Measurements from ENCODE around the gene HYI. TPM values are rescaled to one million over a fixed set of nuclear protein-coding genes. Genes with fewer than 3 reads are reported as not detected.

The HYI gene
- total and polyA plus RNA-seq, 2 donors (not counting 1 experiment from before 2014, with no cell fraction given) = 26.3 to 36.5 TPM

DNA sequence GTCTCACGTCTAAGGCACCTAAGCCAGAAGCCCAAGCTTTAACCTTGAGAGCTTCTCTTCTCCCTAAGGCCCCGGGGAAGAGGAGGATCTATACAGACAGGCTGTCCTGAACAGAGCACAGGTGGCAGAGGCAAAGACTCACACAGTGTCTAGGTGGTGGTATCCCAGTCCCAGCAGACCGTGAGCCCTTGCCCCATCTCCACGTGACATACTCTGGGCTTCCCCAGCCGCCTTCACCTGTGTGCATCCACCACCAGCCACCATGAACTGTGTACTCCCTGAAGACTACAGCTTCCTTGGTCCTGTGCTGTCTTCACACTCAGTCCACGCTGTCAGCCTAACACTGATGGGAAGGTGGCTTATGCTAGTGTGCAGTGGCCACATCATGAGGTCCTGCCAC, 32.3 kb downstream of the HYI start:
- no peak overlapping the region for H2AFZ ChIP-seq (ENCODE audit: low read length)
- H3K9ac ChIP-seq (ENCODE audit: insufficient read depth, low read length) = no peak overlapping the region
- no peak overlapping the region for H3K4me2 ChIP-seq (ENCODE audit: extremely low read depth, insufficient read depth, low read length)
- no peaks in the 10 kb centered on the region for H3K79me2 ChIP-seq (ENCODE audit: control insufficient read depth, insufficient read depth, low read length)
- peaks cover 42% of the 10 kb centered on the region for H3K36me3 ChIP-seq (ENCODE audit: control insufficient read depth, insufficient read depth, low read length)
- no peaks in the 10 kb centered on the region for H3K9me3 ChIP-seq (ENCODE audit: control insufficient read depth, insufficient read depth, low read depth, low read length)
- TF ChIP-seq, protein P1, sequence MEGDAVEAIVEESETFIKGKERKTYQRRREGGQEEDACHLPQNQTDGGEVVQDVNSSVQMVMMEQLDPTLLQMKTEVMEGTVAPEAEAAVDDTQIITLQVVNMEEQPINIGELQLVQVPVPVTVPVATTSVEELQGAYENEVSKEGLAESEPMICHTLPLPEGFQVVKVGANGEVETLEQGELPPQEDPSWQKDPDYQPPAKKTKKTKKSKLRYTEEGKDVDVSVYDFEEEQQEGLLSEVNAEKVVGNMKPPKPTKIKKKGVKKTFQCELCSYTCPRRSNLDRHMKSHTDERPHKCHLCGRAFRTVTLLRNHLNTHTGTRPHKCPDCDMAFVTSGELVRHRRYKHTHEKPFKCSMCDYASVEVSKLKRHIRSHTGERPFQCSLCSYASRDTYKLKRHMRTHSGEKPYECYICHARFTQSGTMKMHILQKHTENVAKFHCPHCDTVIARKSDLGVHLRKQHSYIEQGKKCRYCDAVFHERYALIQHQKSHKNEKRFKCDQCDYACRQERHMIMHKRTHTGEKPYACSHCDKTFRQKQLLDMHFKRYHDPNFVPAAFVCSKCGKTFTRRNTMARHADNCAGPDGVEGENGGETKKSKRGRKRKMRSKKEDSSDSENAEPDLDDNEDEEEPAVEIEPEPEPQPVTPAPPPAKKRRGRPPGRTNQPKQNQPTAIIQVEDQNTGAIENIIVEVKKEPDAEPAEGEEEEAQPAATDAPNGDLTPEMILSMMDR (conservative IDR thresholded peaks at IDR 0.05 in 1 of 2, IDR thresholded peaks at IDR 0.05 in 1 of 2; ENCODE audit: low read depth in 1 of 2, low read length in 2 of 2) = no peak
- no peak for TF ChIP-seq EZH2 (IDR thresholded peaks at IDR 0.05; ENCODE audit: low read length, missing control alignments)
- no peak overlapping the region for H3K27ac ChIP-seq (ENCODE audit: insufficient read depth, low read length)
- H3K4me3 ChIP-seq (replicated peaks in 1 of 4; ENCODE audit: control extremely low read depth in 1 of 4, insufficient read depth in 1 of 4, low read depth in 3 of 4, low read length in 4 of 4) = no peak overlapping the region
- no peaks in the 10 kb centered on the region for H4K20me1 ChIP-seq (ENCODE audit: control insufficient read depth, extremely low read depth, insufficient read depth, low read length)
- DNase-seq (ENCODE audit: low read depth in 2 of 2) = no peak
- no peaks in the 10 kb centered on the region for H3K27me3 ChIP-seq (ENCODE audit: control insufficient read depth, insufficient read depth, low read length)
- no peaks in the 10 kb centered on the region for H3K4me1 ChIP-seq (ENCODE audit: control insufficient read depth, extremely low read depth, insufficient read depth, low read length)

DNA sequence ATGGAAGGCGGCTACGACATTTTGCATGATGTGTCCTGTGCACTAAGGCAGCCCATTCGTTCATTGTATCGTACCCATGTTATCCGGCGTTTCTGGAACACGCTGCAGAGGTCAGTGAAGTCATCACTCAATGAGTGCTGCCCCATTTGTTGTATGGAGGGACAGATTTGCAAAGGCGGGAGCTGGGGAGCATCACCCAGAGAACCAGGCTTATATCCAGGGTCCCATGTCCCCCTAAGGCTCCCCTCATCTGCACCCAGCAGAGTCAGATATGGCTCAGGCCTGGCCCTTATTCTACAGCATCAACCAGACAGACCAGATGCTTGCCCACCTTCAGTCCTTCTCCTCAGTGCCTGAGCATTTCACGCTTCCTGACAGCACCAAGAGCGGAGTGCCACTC, 32.9 kb downstream of the HYI start:
- no peak overlapping the region for H3K4me2 ChIP-seq (ENCODE audit: extremely low read depth, insufficient read depth, low read length)
- no peaks in the 10 kb centered on the region for H3K79me2 ChIP-seq (ENCODE audit: control insufficient read depth, insufficient read depth, low read length)
- peaks cover 37% of the 10 kb centered on the region for H3K36me3 ChIP-seq (ENCODE audit: control insufficient read depth, insufficient read depth, low read length)
- no peak overlapping the region for H2AFZ ChIP-seq (ENCODE audit: low read length)
- H3K4me1 ChIP-seq (ENCODE audit: control insufficient read depth, extremely low read depth, insufficient read depth, low read length) = no peaks in the 10 kb centered on the region
- no peak for TF ChIP-seq EZH2 (IDR thresholded peaks at IDR 0.05; ENCODE audit: low read length, missing control alignments)
- TF ChIP-seq, protein P1 (conservative IDR thresholded peaks at IDR 0.05 in 1 of 2, IDR thresholded peaks at IDR 0.05 in 1 of 2; ENCODE audit: low read depth in 1 of 2, low read length in 2 of 2) = no peak
- no peaks in the 10 kb centered on the region for H4K20me1 ChIP-seq (ENCODE audit: control insufficient read depth, extremely low read depth, insufficient read depth, low read length)
- no peaks in the 10 kb centered on the region for H3K27me3 ChIP-seq (ENCODE audit: control insufficient read depth, insufficient read depth, low read length)
- H3K4me3 ChIP-seq (replicated peaks in 1 of 4; ENCODE audit: control extremely low read depth in 1 of 4, insufficient read depth in 1 of 4, low read depth in 3 of 4, low read length in 4 of 4) = no peak overlapping the region
- no peaks in the 10 kb centered on the region for H3K9me3 ChIP-seq (ENCODE audit: control insufficient read depth, insufficient read depth, low read depth, low read length)
- H3K9ac ChIP-seq (ENCODE audit: insufficient read depth, low read length) = no peak overlapping the region
- H3K27ac ChIP-seq (ENCODE audit: insufficient read depth, low read length) = no peak overlapping the region
- DNase-seq (ENCODE audit: low read depth in 2 of 2) = no peak

DNA sequence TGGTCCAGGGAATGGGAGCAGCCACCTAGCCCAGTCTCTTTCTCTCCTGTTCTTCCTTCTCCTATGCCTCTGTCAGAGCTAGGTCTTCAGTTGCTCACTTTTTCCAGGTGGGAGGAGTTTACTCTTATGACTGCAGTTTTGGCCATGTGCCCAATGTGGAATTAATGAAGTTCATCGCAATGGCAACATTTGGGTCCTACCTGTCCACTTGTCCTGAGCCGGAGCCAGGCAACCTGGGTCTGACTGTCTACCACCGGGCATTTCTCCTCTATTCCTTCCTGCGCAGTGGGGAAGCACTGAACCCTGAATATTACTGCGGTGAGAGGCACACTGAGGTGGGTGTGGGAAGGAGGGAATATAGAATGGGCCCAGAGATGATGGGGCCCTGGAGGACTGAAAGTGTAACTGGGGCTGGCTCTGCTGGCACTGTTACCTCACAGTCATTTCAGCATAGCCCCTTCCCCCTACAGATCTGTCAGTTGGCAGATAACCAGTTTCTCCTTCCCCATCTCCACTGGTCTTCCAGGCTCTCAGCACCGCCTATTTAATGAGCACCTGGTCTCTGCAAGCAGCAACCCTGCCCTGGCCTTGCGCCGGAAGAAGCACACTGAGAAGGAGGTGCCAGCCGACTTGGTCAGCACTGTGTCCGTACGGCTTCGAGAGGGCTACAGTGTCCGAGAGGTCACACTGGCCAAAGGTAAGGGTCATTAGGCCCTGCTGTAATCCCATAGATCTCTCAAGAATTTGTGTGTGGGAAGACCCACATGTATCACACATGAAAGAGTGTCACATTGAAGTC, 33.9 kb downstream of the HYI start:
- no peaks in the 10 kb centered on the region for H4K20me1 ChIP-seq (ENCODE audit: control insufficient read depth, extremely low read depth, insufficient read depth, low read length)
- no peak overlapping the region for H3K4me2 ChIP-seq (ENCODE audit: extremely low read depth, insufficient read depth, low read length)
- no peaks in the 10 kb centered on the region for H3K9me3 ChIP-seq (ENCODE audit: control insufficient read depth, insufficient read depth, low read depth, low read length)
- H3K36me3 ChIP-seq (ENCODE audit: control insufficient read depth, insufficient read depth, low read length) = peaks cover 38% of the 10 kb centered on the region
- H3K9ac ChIP-seq (ENCODE audit: insufficient read depth, low read length) = no peak overlapping the region
- no peak overlapping the region for H3K27ac ChIP-seq (ENCODE audit: insufficient read depth, low read length)
- H3K27me3 ChIP-seq (ENCODE audit: control insufficient read depth, insufficient read depth, low read length) = no peaks in the 10 kb centered on the region
- H3K4me3 ChIP-seq (replicated peaks in 1 of 4; ENCODE audit: control extremely low read depth in 1 of 4, insufficient read depth in 1 of 4, low read depth in 3 of 4, low read length in 4 of 4) = no peak overlapping the region
- DNase-seq (ENCODE audit: low read depth in 2 of 2) = no peak
- TF ChIP-seq, protein P1 (conservative IDR thresholded peaks at IDR 0.05 in 1 of 2, IDR thresholded peaks at IDR 0.05 in 1 of 2; ENCODE audit: low read depth in 1 of 2, low read length in 2 of 2) = no peak
- no peak for TF ChIP-seq EZH2 (IDR thresholded peaks at IDR 0.05; ENCODE audit: low read length, missing control alignments)
- no peak overlapping the region for H2AFZ ChIP-seq (ENCODE audit: low read length)
- H3K79me2 ChIP-seq (ENCODE audit: control insufficient read depth, insufficient read depth, low read length) = no peaks in the 10 kb centered on the region
- H3K4me1 ChIP-seq (ENCODE audit: control insufficient read depth, extremely low read depth, insufficient read depth, low read length) = no peaks in the 10 kb centered on the region
